ENCODE measurements around the gene PHLDB3.

GRCh38 chr19:43461303-43461702 is 43.2 kb downstream of the PHLDB3 start:
- no peak for TF ChIP-seq NFE2L2 (IDR thresholded peaks at IDR 0.05; ENCODE audit: low read depth, low read length)
- no peak for TF ChIP-seq CEBPB (IDR thresholded peaks at IDR 0.05; ENCODE audit: low read depth, low read length)
- TF ChIP-seq CTCF (conservative IDR thresholded peaks at IDR 0.05; ENCODE audit: low read depth, low read length), result no peak
- TF ChIP-seq, protein P1, sequence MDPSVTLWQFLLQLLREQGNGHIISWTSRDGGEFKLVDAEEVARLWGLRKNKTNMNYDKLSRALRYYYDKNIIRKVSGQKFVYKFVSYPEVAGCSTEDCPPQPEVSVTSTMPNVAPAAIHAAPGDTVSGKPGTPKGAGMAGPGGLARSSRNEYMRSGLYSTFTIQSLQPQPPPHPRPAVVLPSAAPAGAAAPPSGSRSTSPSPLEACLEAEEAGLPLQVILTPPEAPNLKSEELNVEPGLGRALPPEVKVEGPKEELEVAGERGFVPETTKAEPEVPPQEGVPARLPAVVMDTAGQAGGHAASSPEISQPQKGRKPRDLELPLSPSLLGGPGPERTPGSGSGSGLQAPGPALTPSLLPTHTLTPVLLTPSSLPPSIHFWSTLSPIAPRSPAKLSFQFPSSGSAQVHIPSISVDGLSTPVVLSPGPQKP (IDR thresholded peaks at IDR 0.05; ENCODE audit: borderline replicate concordance, low read depth, low read length), result no peak
- TF ChIP-seq MXI1 (IDR thresholded peaks at IDR 0.05; ENCODE audit: borderline replicate concordance, low read depth, low read length), result no peak
- no peak for TF ChIP-seq RFX5 (IDR thresholded peaks at IDR 0.05; ENCODE audit: low read depth, low read length)
- no peak for TF ChIP-seq FOS (IDR thresholded peaks at IDR 0.05; ENCODE audit: low read depth, low read length)
- no peak for TF ChIP-seq BHLHE40 (IDR thresholded peaks at IDR 0.05; ENCODE audit: low read depth, low read length)
- TF ChIP-seq RCOR1 (IDR thresholded peaks at IDR 0.05; ENCODE audit: insufficient replicate concordance, low read length), result no peak
- TF ChIP-seq MAZ (IDR thresholded peaks at IDR 0.05; ENCODE audit: borderline replicate concordance, low read depth, low read length), result no peak
